Neuronal stem cell (in vitro differentiated cells): ENCODE data around the gene CRYGA.

Experiments
- DNase-seq: peaks from one replicate; pipeline ENCODE4 v3.0.0-alpha.2; 2013; ENCODE audit warnings: low spot score
- H2AFZ ChIP-seq: one replicate; pipeline ENCODE4 v1.6.1; 2013; ENCODE audit warnings: mild to moderate bottlenecking, low read length, inconsistent platforms
- H2AK5ac ChIP-seq: 2 replicates; pipeline ENCODE4 v1.6.1; 2013; ENCODE audit warnings: low read depth, mild to moderate bottlenecking, inconsistent platforms, low read length, moderate library complexity, mixed read lengths
- H2BK120ac ChIP-seq: 2 replicates; pipeline ENCODE4 v1.6.1; 2013; ENCODE audit warnings: low read depth, mild to moderate bottlenecking, inconsistent platforms, low read length, moderate library complexity, mixed read lengths
- H2BK12ac ChIP-seq: one replicate; pipeline ENCODE4 v1.6.1; 2013; ENCODE audit warnings: low read length, inconsistent platforms
- H2BK15ac ChIP-seq: 2 replicates; pipeline ENCODE4 v1.6.1; 2013; ENCODE audit warnings: mild to moderate bottlenecking, low read length, inconsistent platforms, mixed read lengths
- H2BK5ac ChIP-seq: one replicate; pipeline ENCODE4 v1.6.1; 2013; ENCODE audit warnings: inconsistent platforms, mild to moderate bottlenecking, low read length, moderate library complexity
- H3K14ac ChIP-seq: one replicate; pipeline ENCODE4 v1.6.1; 2013; ENCODE audit warnings: low read length, inconsistent platforms
- H3K18ac ChIP-seq: 2 replicates; pipeline ENCODE4 v1.6.1; 2013; ENCODE audit warnings: low read length, inconsistent platforms
- H3K23ac ChIP-seq: 2 replicates; pipeline ENCODE4 v1.6.1; 2013; ENCODE audit warnings: low read depth, mild to moderate bottlenecking, mixed read lengths, low read length, inconsistent platforms; ENCODE audit not compliant: poor library complexity
- H3K27ac ChIP-seq: replicated peaks from 3 replicates; pipeline ENCODE4 v1.5.1; 2013; ENCODE audit warnings: low read length, inconsistent platforms
- H3K27me3 ChIP-seq, 3 experiments: 2 replicates each; pipeline ENCODE4 v1.6.1; 2013; ENCODE audit warnings: low read length in 3 of 3, mild to moderate bottlenecking in 2 of 3, inconsistent platforms in 1 of 3, low read depth in 1 of 3, mixed read lengths in 1 of 3, moderate library complexity in 1 of 3; ENCODE audit not compliant: control insufficient read depth in 3 of 3, insufficient read depth in 3 of 3
- H3K36me3 ChIP-seq, 2 donors: replicated peaks in 1 of 2; 2 replicates each; pipeline ENCODE4 v1.6.1; 2013; ENCODE audit warnings: low read length in 2 of 2; ENCODE audit not compliant: control insufficient read depth in 2 of 2, insufficient read depth in 2 of 2
- H3K4ac ChIP-seq: 2 replicates; pipeline ENCODE4 v1.6.1; 2013; ENCODE audit warnings: inconsistent platforms, mild to moderate bottlenecking, low read length, moderate library complexity
- H3K4me1 ChIP-seq, 2 donors: 1 replicate in 1 of 2; 2 replicates in 1 of 2; pipeline ENCODE4 v1.6.1; 2013; ENCODE audit warnings: low read length in 2 of 2, low read depth in 1 of 2; ENCODE audit not compliant: control insufficient read depth in 2 of 2, insufficient read depth in 1 of 2
- H3K4me2 ChIP-seq: one replicate; pipeline ENCODE4 v1.6.1; 2013; ENCODE audit warnings: mild to moderate bottlenecking, low read length, inconsistent platforms; ENCODE audit not compliant: insufficient read depth, poor library complexity, severe bottlenecking
- H3K4me3 ChIP-seq, 2 donors: 2 replicates each; pipeline ENCODE4 v1.5.1; 2013; ENCODE audit warnings: low read length in 2 of 2, mild to moderate bottlenecking in 2 of 2, inconsistent platforms in 1 of 2, moderate library complexity in 1 of 2
- H3K79me1 ChIP-seq: one replicate; pipeline ENCODE4 v1.6.1; 2013; ENCODE audit warnings: low read depth, mild to moderate bottlenecking, inconsistent platforms, low read length, moderate library complexity
- H3K9ac ChIP-seq: one replicate; pipeline ENCODE4 v1.6.1; 2013; ENCODE audit warnings: mild to moderate bottlenecking, low read depth, low read length, inconsistent platforms; ENCODE audit not compliant: poor library complexity
- H3K9me3 ChIP-seq, 2 donors: replicated peaks in 1 of 2; 2 replicates each; pipeline versions ENCODE3 to v1.6.1; 2013; ENCODE audit warnings: low read length in 2 of 2, mild to moderate bottlenecking in 2 of 2, inconsistent platforms in 1 of 2, low read depth in 1 of 2, mixed read lengths in 1 of 2, moderate library complexity in 1 of 2; ENCODE audit not compliant: control insufficient read depth in 2 of 2, insufficient read depth in 1 of 2
- H4K8ac ChIP-seq: one replicate; pipeline ENCODE4 v1.6.1; 2013; ENCODE audit warnings: low read depth, mild to moderate bottlenecking, inconsistent platforms, low read length, moderate library complexity
- H4K91ac ChIP-seq: one replicate; pipeline ENCODE4 v1.6.1; 2013; ENCODE audit warnings: low read length, low read depth, mild to moderate bottlenecking, inconsistent platforms; ENCODE audit not compliant: poor library complexity
- WGBS, 2 donors: extraction: QIAGEN DNeasy Blood & Tissue Kit; methylation state at CpG; one replicate each; pipeline ENCODE4 v1.1.7; 2013; ENCODE audit warnings: missing lambda C conversion rate in 2 of 2, mixed read lengths in 1 of 2; ENCODE audit not compliant: insufficient read length in 2 of 2, insufficient replicate concordance in 1 of 2; ENCODE audit errors: extremely low coverage in 2 of 2; 5-methylcytosine and 5-hydroxymethylcytosine counted together

CRYGA gene

GRCh38 chr2:208175069-208175839 is 11.9 kb upstream of the CRYGA start:
- Histone ChIP-seq H3K9me3 (no peaks in the 10 kb centered on the region), H3K36me3 (no peaks in the 10 kb centered on the region)

GRCh38 chr2:208174144-208174543 is 10.8 kb upstream of the CRYGA start:
- H3K4me1 ChIP-seq: peaks cover 0 to under 1% of the 10 kb centered on the region in 2 donors
- H3K4me3 ChIP-seq: no peak overlapping the region
- H3K18ac ChIP-seq: no peak overlapping the region
- no peak for DNase-seq
- H4K91ac ChIP-seq: no peak overlapping the region
- no peak overlapping the region for H2BK15ac ChIP-seq
- no peak overlapping the region for H3K9ac ChIP-seq
- no peak overlapping the region for H2BK5ac ChIP-seq
- H3K23ac ChIP-seq: no peak overlapping the region
- no peak overlapping the region for H3K14ac ChIP-seq
- H2BK120ac ChIP-seq: no peak overlapping the region
- no peak overlapping the region for H2AK5ac ChIP-seq
- no peak overlapping the region for H2BK12ac ChIP-seq
- no CpG with 5 or more reads among the region's 9 CpGs for WGBS, 2 donors
- no peak overlapping the region for H4K8ac ChIP-seq
- H3K36me3 ChIP-seq: no peaks in the 10 kb centered on the region
- H3K4ac ChIP-seq: no peak overlapping the region
- H3K4me2 ChIP-seq: no peak overlapping the region
- H3K79me1 ChIP-seq: no peaks in the 10 kb centered on the region
- no peak overlapping the region for H3K27ac ChIP-seq
- H3K27me3 ChIP-seq: no peaks in the 10 kb centered on the region
- no peaks in the 10 kb centered on the region for H3K9me3 ChIP-seq
- no peak overlapping the region for H2AFZ ChIP-seq

More at GRCh38 chr2:208175069-208175839, 11.9 kb upstream of the CRYGA start:
- Histone ChIP-seq H3K4me2 (no peak overlapping the region), H3K9ac (no peak overlapping the region), H2BK120ac (no peak overlapping the region), H2BK15ac (no peak overlapping the region), H3K14ac (no peak overlapping the region), H4K8ac (no peak overlapping the region), H3K23ac (no peak overlapping the region), H3K27ac (no peak overlapping the region), H2BK5ac (no peak overlapping the region), H2BK12ac (no peak overlapping the region), H3K18ac (no peak overlapping the region), H4K91ac (no peak overlapping the region), H3K27me3 (no peaks in the 10 kb centered on the region), H3K4me3 (no peak overlapping the region), H3K4me1 (peaks cover 0 to 3% of the 10 kb centered on the region in 2 donors), H2AK5ac (no peak overlapping the region), H3K79me1 (no peaks in the 10 kb centered on the region), H3K4ac (no peak overlapping the region), H2AFZ (peak overlapping the region; percentile 82)
- DNase-seq: peak; percentile 70
- WGBS, 2 donors: no CpG with 5 or more reads among the region's 21 CpGs

DNA sequence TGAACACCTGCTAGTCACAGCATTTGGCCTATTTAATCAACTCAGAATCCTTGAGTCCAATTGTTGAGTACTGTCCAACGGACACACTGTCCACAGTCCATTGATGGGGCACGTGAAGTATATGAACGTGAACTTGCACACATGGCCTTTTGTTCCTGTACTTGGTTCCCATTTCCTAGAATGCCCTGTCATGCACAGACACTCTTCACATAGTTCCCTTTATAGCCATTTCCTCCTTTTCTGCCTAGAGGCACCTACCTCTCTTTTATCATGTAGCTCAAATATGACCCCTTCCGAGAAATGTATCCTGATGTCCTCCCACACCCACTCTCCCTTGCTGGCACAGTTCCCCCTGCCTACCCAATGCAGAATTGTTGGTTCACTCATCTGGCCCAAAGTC is 8.7 kb upstream of the CRYGA start:
- H2BK5ac ChIP-seq: no peak overlapping the region
- DNase-seq: no peak
- H2AK5ac ChIP-seq: no peak overlapping the region
- H3K4ac ChIP-seq: no peak overlapping the region
- no CpG with 5 or more reads among the region's 4 CpGs for WGBS, 2 donors
- no peak overlapping the region for H3K9ac ChIP-seq
- no peak overlapping the region for H3K18ac ChIP-seq
- no peak overlapping the region for H3K23ac ChIP-seq
- H2AFZ ChIP-seq: no peak overlapping the region
- no peak overlapping the region for H4K8ac ChIP-seq
- H2BK12ac ChIP-seq: no peak overlapping the region
- H3K4me1 ChIP-seq: no peaks in the 10 kb centered on the region
- no peak overlapping the region for H2BK15ac ChIP-seq
- no peaks in the 10 kb centered on the region for H3K27me3 ChIP-seq
- H3K4me3 ChIP-seq: no peak overlapping the region
- no peaks in the 10 kb centered on the region for H3K9me3 ChIP-seq
- H3K79me1 ChIP-seq: no peaks in the 10 kb centered on the region
- no peak overlapping the region for H3K27ac ChIP-seq
- H4K91ac ChIP-seq: no peak overlapping the region
- no peak overlapping the region for H3K4me2 ChIP-seq
- H3K14ac ChIP-seq: no peak overlapping the region
- H2BK120ac ChIP-seq: no peak overlapping the region
- no peaks in the 10 kb centered on the region for H3K36me3 ChIP-seq

DNA sequence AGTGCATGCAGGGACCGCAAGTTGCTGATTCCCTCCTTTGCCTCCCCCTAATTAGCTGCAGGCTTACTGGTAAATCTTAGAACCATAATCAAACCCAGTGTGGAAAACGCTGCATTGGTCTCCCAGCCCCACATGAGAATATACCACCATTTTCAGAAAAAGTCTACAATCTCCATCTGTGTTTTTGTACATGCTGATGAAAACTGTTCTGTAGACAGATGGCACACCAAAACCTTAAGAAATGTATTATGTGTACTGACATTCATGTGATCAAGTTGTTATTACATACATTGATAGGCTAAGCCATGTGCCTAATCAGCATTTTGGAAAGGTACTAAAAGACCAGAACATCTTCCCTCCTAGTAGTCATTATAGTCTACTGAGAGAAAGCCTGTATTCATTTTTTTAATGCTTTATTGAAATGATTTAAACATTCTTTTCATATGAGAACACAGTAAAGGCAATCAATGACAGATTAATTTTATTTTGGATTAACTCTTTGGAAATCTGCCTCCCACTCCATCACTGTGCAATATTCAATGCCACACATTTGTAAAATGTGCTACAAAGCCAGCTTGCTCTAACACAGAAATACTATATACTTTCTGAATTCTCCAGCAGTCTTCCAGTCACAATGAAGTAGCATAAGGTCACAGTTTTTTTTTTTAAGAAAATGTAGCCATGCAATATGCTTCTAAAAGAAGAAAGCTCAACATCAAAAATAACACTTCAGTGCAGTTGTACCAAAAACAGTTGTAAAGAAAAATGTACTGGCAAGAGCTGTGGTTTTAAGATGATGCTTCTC is 1.8 kb upstream of the CRYGA start:
- H3K4ac ChIP-seq: no peak overlapping the region
- no peak for DNase-seq
- H2BK120ac ChIP-seq: no peak overlapping the region
- peak overlapping the region; percentile 5 for H2AFZ ChIP-seq
- H3K4me1 ChIP-seq: peaks cover 0 to 3% of the 10 kb centered on the region in 2 donors
- H3K27ac ChIP-seq: no peak overlapping the region
- no CpG with 5 or more reads among the region's 2 CpGs for WGBS, 2 donors
- H3K4me2 ChIP-seq: no peak overlapping the region
- no peak overlapping the region for H2BK12ac ChIP-seq
- H3K9ac ChIP-seq: no peak overlapping the region
- H3K4me3 ChIP-seq: no peak overlapping the region
- no peak overlapping the region for H2BK5ac ChIP-seq
- H3K79me1 ChIP-seq: no peaks in the 10 kb centered on the region
- no peak overlapping the region for H2BK15ac ChIP-seq
- no peak overlapping the region for H4K8ac ChIP-seq
- no peaks in the 10 kb centered on the region for H3K36me3 ChIP-seq
- peak overlapping the region; percentile 23 for H3K18ac ChIP-seq
- H2AK5ac ChIP-seq: no peak overlapping the region
- H4K91ac ChIP-seq: no peak overlapping the region
- no peaks in the 10 kb centered on the region for H3K9me3 ChIP-seq
- no peaks in the 10 kb centered on the region for H3K27me3 ChIP-seq
- no peak overlapping the region for H3K23ac ChIP-seq
- no peak overlapping the region for H3K14ac ChIP-seq
